Mucosa of descending colon (tissue), 3 donors: ENCODE measurements around the gene PROS1. TPM values are rescaled to one million over a fixed set of nuclear protein-coding genes. Genes with fewer than 3 reads are reported as not detected.
"Not testable (repeated sequence)": the region's sequence is repeated elsewhere in the genome, so short reads cannot be mapped to it uniquely, and the experiment has no call there.

Experiments used
- ATAC-seq: fragments of 200-7000 bp; cut with Tn5 transposase; one replicate; pipeline ENCODE4 v1.9.1; 2020; ENCODE audit warnings: mild to moderate bottlenecking, moderate library complexity
- DNase-seq, 3 donors: peaks; one replicate each; pipeline ENCODE4 v3.0.0-alpha.2; 2020
- H3K36me3 ChIP-seq: fragments of 200-600 bp; one replicate; pipeline ENCODE4 v1.8.0; 2021; ENCODE audit warnings: low read depth, mild to moderate bottlenecking
- H3K4me1 ChIP-seq: fragments of 200-600 bp; one replicate; pipeline ENCODE4 v1.8.0; 2021; ENCODE audit warnings: low read depth, mild to moderate bottlenecking
- H3K4me3 ChIP-seq: fragments of 200-600 bp; one replicate; pipeline ENCODE4 v1.8.0; 2021; ENCODE audit warnings: mild to moderate bottlenecking
- H3K9me3 ChIP-seq: fragments of 200-600 bp; one replicate; pipeline ENCODE4 v1.8.0; 2021; ENCODE audit warnings: mild to moderate bottlenecking
- CTCF ChIP-seq: fragments of 200-600 bp; IDR thresholded peaks from one replicate; pipeline ENCODE4 v1.8.0; 2022; ENCODE audit warnings: antibody characterized with exemption, mild to moderate bottlenecking
- intact Hi-C, 2 donors: fragments of 100-400 bp; cut with DNase I in 1 of 2; cut with micrococcal nuclease in 1 of 2; formaldehyde crosslinking; loops; one replicate each; pipeline versions ENCODE4 v1.11.0 to v1.11.1; 2022; cut with DNase I, micrococcal nuclease
- total RNA-seq, 3 donors: library from RNA; stranded (reverse); fragmentation: NEBNext Ultra II Directional in 2 of 3; extraction: Animal tissue kit (Norgen Biotek cat#: 25700) in 2 of 3; gene quantifications; one replicate each; pipeline versions ENCODE4 v1.2.1 to v1.2.4, GENCODE V29; 2021 to 2023
- donor health status: DM: no; HTN: no; CAD: no; lungs with moderate emphysema.
- donor health status: DM: no; HTN: no; CAD: no.
- donor health status: DM: no; HTN: yes; CAD: no.

Gene PROS1
- total RNA-seq, 3 donors from 2014 or later: 6.7 to 30.1 (median 19.7) TPM

DNA sequence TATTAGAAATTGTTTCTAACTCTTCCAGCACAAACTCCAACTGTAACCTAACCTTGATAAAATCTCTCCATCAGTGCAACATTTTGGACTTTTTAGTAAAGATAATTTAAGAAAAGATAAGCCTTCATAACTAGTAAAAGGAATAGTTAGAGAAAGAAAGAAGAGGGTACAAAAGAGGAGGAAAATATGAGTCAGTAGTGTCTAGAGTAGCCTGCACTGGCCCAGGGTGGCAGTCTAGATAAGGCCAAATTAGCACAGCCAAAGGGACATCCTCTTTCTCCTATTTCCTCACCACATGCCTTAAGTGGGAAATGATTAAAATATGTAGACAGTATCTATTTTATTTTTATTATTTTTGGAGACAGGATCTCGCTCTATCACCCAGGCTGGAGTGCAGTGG is 3.7 kb downstream of the PROS1 start:
- intact Hi-C loops: no loop called here
- Histone ChIP-seq H3K9me3 (no peaks in the 10 kb centered on the region), H3K4me1 (no peaks in the 10 kb centered on the region), H3K36me3 (no peaks in the 10 kb centered on the region), H3K4me3 (no peak overlapping the region)
- TF ChIP-seq CTCF: no peak
- no peak for ATAC-seq
- no peak for DNase-seq

GRCh38 chr3:93969443-93969842 is 4.3 kb downstream of the PROS1 start:
- intact Hi-C loops: no loop called here
- Histone ChIP-seq H3K36me3 (no peaks in the 10 kb centered on the region), H3K4me1 (no peaks in the 10 kb centered on the region), H3K9me3 (no peaks in the 10 kb centered on the region), H3K4me3 (no peak overlapping the region)
- DNase-seq: no peak
- no peak for ATAC-seq
- no peak for TF ChIP-seq CTCF

DNA sequence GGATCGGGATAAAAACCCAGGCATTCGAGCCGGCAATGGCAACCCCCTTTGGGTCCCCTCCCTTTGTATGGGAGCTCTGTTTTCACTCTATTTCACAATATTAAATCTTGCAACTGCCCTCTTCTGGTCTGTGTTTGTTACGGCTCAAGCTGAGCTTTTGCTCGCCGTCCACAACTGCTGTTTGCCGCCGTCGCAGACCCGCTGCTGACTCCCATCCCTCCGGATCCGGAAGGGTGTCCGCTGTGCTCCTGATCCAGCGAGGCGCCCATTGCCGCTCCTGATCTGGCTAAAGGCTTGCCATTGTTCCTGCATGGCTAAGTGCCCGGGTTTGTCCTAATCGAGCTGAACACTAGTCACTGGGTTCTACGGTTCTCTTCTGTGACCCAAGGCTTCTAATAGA is 8.6 kb downstream of the PROS1 start:
- H3K4me3 ChIP-seq, H3K9me3 ChIP-seq, ATAC-seq, H3K4me1 ChIP-seq, intact Hi-C loops, H3K36me3 ChIP-seq: not testable (repeated sequence)
- peak in 1 of 3 donors; percentile 42 for DNase-seq

GRCh38 chr3:93962798-93963197 is 10.9 kb downstream of the PROS1 start:
- Histone ChIP-seq H3K4me3 (no peak overlapping the region), H3K4me1 (no peaks in the 10 kb centered on the region), H3K9me3 (no peaks in the 10 kb centered on the region), H3K36me3 (no peaks in the 10 kb centered on the region)
- intact Hi-C loops: no loop called here
- no peak for DNase-seq
- no peak for TF ChIP-seq CTCF
- no peak for ATAC-seq

GRCh38 chr3:93961489-93961888 is 12.2 kb downstream of the PROS1 start:
- no peaks in the 10 kb centered on the region for H3K36me3 ChIP-seq
- DNase-seq: no peak
- TF ChIP-seq CTCF: no peak
- no peak overlapping the region for H3K4me3 ChIP-seq
- H3K4me1 ChIP-seq: no peaks in the 10 kb centered on the region
- H3K9me3 ChIP-seq: no peaks in the 10 kb centered on the region
- ATAC-seq: no peak
- intact Hi-C loops: no loop called here

GRCh38 chr3:93961026-93961425 is 12.7 kb downstream of the PROS1 start:
- Histone ChIP-seq H3K36me3 (no peaks in the 10 kb centered on the region), H3K4me1 (no peaks in the 10 kb centered on the region), H3K9me3 (no peaks in the 10 kb centered on the region), H3K4me3 (no peak overlapping the region)
- intact Hi-C loops: no loop called here
- ATAC-seq (no peak), DNase-seq (no peak)
- TF ChIP-seq CTCF: no peak

DNA sequence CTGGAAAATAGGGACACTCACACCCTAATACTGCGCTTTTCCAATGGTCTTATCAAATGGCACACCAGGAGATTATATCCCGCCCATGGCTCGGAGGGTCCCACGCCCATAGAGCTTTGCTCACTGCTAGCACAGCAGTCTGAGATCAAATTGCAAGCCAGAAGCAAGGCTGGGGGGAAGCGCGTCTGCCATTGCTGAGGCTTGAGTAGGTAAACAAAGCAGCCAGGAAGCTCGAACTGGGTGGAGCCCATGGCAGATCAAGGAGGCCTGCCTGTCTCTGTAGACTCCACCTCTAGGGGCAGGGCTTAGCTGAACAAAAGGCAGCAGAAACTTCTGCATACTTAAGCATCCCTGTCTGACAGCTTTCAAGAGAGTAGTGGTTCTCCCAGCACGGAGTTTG is 23.7 kb downstream of the PROS1 start:
- H3K36me3 ChIP-seq, intact Hi-C loops, ATAC-seq, DNase-seq, H3K9me3 ChIP-seq, H3K4me3 ChIP-seq, H3K4me1 ChIP-seq: not testable (repeated sequence)

- intact Hi-C loops, H3K4me1 ChIP-seq, ATAC-seq, H3K9me3 ChIP-seq, DNase-seq, H3K36me3 ChIP-seq, H3K4me3 ChIP-seq: not testable (repeated sequence)
These were observed 36.2 kb downstream of the PROS1 start for GRCh38 chr3:93937485-93937884.
